GM12873 (cell line): ENCODE measurements around the gene HMX2.

Experiments
- CTCF ChIP-seq: IDR thresholded peaks from 2 replicates; pipeline ENCODE4 v1.5.1; 2012; ENCODE audit warnings: low read depth, mild to moderate bottlenecking, moderate library complexity, low read length, control low read depth; ENCODE audit not compliant: insufficient read depth; ENCODE audit errors: missing control alignments

HMX2 gene, protein sequence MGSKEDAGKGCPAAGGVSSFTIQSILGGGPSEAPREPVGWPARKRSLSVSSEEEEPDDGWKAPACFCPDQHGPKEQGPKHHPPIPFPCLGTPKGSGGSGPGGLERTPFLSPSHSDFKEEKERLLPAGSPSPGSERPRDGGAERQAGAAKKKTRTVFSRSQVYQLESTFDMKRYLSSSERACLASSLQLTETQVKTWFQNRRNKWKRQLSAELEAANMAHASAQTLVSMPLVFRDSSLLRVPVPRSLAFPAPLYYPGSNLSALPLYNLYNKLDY

GRCh38 chr10:123147635-123148413, at the start of gene HMX2:
Gene HMX2 (plus strand): TSS chr10:123148136. CDS start chr10:123148379, 243 bp downstream.
- peak; percentile 20 for TF ChIP-seq CTCF

GRCh38 chr10:123100030-123100762, 47.7 kb upstream of the HMX2 start:
- no peak for TF ChIP-seq CTCF

DNA sequence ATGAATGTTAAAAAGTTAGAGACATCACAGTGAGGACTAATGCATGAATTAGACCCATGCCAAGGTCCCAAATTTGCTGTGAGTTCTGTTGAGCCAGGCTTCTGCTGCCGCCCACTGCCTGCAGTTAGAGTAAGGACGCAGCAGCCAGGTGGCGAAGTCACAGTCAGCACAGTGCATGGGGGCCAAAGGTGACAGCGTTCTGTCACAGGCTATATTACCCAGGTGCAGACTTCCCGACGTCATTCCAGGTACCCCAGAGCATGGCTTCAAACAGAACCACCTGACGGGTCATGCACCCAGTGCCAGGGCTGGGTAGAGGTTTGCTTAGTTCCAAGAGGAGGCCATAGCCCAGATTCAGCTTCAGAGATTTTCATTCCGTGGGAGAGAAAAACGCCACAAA, 46.1 kb upstream of the HMX2 start:
- TF ChIP-seq CTCF, result peak; percentile 3

DNA sequence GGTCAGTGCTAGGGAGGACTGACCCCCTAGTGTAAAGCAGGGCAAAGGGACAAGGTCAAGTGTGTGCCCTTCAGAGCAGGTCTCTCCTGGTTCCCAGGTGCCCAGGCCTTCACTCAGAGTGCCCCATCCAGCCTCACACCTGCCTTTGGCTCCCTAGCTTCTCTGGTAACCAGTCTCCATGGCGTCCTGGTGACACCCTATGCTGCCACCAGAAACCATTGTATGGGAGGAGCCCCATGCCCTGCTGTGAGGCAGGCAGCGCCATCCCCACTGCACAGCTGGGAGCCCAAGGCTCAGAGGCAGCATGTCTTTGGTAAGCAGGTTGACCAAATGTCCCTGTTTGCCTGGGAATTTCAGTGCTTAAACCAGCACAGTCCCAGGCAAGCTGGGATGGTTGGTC, 45.3 kb upstream of the HMX2 start:
- TF ChIP-seq CTCF, result no peak

GRCh38 chr10:123103944-123104343, 44.0 kb upstream of the HMX2 start:
- TF ChIP-seq CTCF, result no peak

- TF ChIP-seq CTCF, result no peak
These were observed 38.5 kb upstream of the HMX2 start for GRCh38 chr10:123109466-123109865.
